IMR-90 (cell line): ENCODE results near the gene TBRG4. TPM values are rescaled to one million over a fixed set of nuclear protein-coding genes. Genes with fewer than 3 reads are reported as not detected.

Experiments
- ATAC-seq: fragments of 200-7000 bp; cut with Tn5 transposase; 2 replicates; pipeline ENCODE4 v1.9.1; 2020; ENCODE audit warnings: low read depth, mild to moderate bottlenecking, moderate library complexity
- BruUV-seq: library from RNA; stranded (reverse); fragments of 400-500 nt; replicated peaks from 2 replicates; lab custom pipeline; 2021; lab: Mats Ljungman, UMichigan
- CTCF ChIA-PET: fragments of 300-600 bp; formaldehyde crosslinking; extraction: SDS; loops from one replicate; lab custom pipeline; 2021; ENCODE audit warnings: antibody characterized with exemption; lab: Yijun Ruan, JAX
- POLR2A ChIA-PET: fragments of 300-600 bp; sonication (Branson Sonifier 250); formaldehyde crosslinking; loops from one replicate; lab custom pipeline; 2022; ENCODE audit warnings: antibody characterized with exemption; ENCODE audit not compliant: unreplicated experiment; lab: Charles Lee
- DNase-seq: peaks from one replicate; pipeline ENCODE4 v3.0.0; 2013
- H2AFZ ChIP-seq: replicated peaks from 2 replicates; pipeline ENCODE3; 2013; ENCODE audit warnings: low read length, mild to moderate bottlenecking; ENCODE audit not compliant: poor library complexity
- H2AK5ac ChIP-seq: 2 replicates; pipeline ENCODE4 v1.6.1; 2013; ENCODE audit warnings: low read depth, low read length, inconsistent platforms
- H2AK9ac ChIP-seq: replicated peaks from 2 replicates; pipeline ENCODE3; 2013; ENCODE audit warnings: mild to moderate bottlenecking, low read depth, low read length, moderate library complexity; ENCODE audit not compliant: poor library complexity
- H2BK120ac ChIP-seq: 2 replicates; pipeline ENCODE4 v1.6.1; 2013; ENCODE audit warnings: low read depth, low read length, inconsistent platforms
- H2BK15ac ChIP-seq: 3 replicates; pipeline ENCODE4 v1.6.1; 2013; ENCODE audit warnings: low read depth, low read length, inconsistent platforms
- H2BK20ac ChIP-seq: 2 replicates; pipeline ENCODE4 v1.6.1; 2013; ENCODE audit warnings: low read depth, mild to moderate bottlenecking, inconsistent platforms, low read length, moderate library complexity
- H2BK5ac ChIP-seq: 2 replicates; pipeline ENCODE4 v1.6.1; 2013; ENCODE audit warnings: mild to moderate bottlenecking, low read depth, low read length, inconsistent platforms; ENCODE audit not compliant: poor library complexity, severe bottlenecking
- H3K14ac ChIP-seq: replicated peaks from 2 replicates; pipeline ENCODE4 v1.6.1; 2013; ENCODE audit warnings: low read depth, low read length, inconsistent platforms
- H3K18ac ChIP-seq: 2 replicates; pipeline ENCODE4 v1.6.1; 2013; ENCODE audit warnings: low read depth, low read length, control low read depth
- H3K23ac ChIP-seq: 2 replicates; pipeline ENCODE4 v1.6.1; 2013; ENCODE audit warnings: low read depth, low read length, inconsistent platforms
- H3K27ac ChIP-seq: 2 replicates; pipeline ENCODE4 v1.5.1; 2013; ENCODE audit warnings: mild to moderate bottlenecking, control low read depth, low read length; ENCODE audit not compliant: insufficient read depth
- H3K27me3 ChIP-seq: 2 replicates; pipeline ENCODE4 v1.6.1; 2013; ENCODE audit warnings: low read length; ENCODE audit not compliant: control insufficient read depth, insufficient read depth
- H3K36me3 ChIP-seq: 2 replicates; pipeline ENCODE4 v1.6.1; 2013; ENCODE audit warnings: low read length, mixed read lengths; ENCODE audit not compliant: control insufficient read depth, insufficient read depth
- H3K4ac ChIP-seq: 2 replicates; pipeline ENCODE4 v1.6.1; 2013; ENCODE audit warnings: low read depth, low read length, inconsistent platforms
- H3K4me1 ChIP-seq: 2 replicates; pipeline ENCODE4 v1.6.1; 2013; ENCODE audit warnings: low read length, mixed read lengths; ENCODE audit not compliant: control insufficient read depth, insufficient read depth
- H3K4me2 ChIP-seq: 2 replicates; pipeline ENCODE4 v1.6.1; 2013; ENCODE audit warnings: low read depth, mild to moderate bottlenecking, control low read depth, low read length, moderate library complexity
- H3K4me3 ChIP-seq: 2 replicates; pipeline ENCODE4 v1.5.1; 2013; ENCODE audit warnings: low read depth, mild to moderate bottlenecking, control low read depth, low read length, moderate library complexity; ENCODE audit not compliant: insufficient read depth
- H3K56ac ChIP-seq: 2 replicates; pipeline ENCODE4 v1.6.1; 2013; ENCODE audit warnings: low read length, inconsistent platforms; ENCODE audit not compliant: insufficient read depth; ENCODE audit errors: extremely low read depth
- H3K79me1 ChIP-seq, 2 experiments: 2 replicates each; pipeline ENCODE4 v1.6.1; 2013; ENCODE audit warnings: low read length in 2 of 2, inconsistent platforms in 1 of 2, low read depth in 1 of 2
- H3K9ac ChIP-seq: 2 replicates; pipeline ENCODE4 v1.6.1; 2013; ENCODE audit warnings: low read depth, low read length, control low read depth
- H3K9me1 ChIP-seq: 2 replicates; pipeline ENCODE4 v1.6.1; 2013; ENCODE audit warnings: low read length, inconsistent platforms; ENCODE audit not compliant: insufficient read depth
- H3K9me3 ChIP-seq: 2 replicates; pipeline ENCODE4 v1.6.1; 2013; ENCODE audit warnings: low read length; ENCODE audit not compliant: control insufficient read depth, insufficient read depth
- H4K20me1 ChIP-seq: 2 replicates; pipeline ENCODE4 v1.6.1; 2013; ENCODE audit warnings: low read length, inconsistent platforms; ENCODE audit not compliant: insufficient read depth
- H4K5ac ChIP-seq: 2 replicates; pipeline ENCODE4 v1.6.1; 2013; ENCODE audit warnings: mild to moderate bottlenecking, low read depth, low read length, control low read depth
- H4K8ac ChIP-seq, 2 experiments: 2 replicates each; pipeline ENCODE4 v1.6.1; 2013; ENCODE audit warnings: low read depth in 2 of 2, low read length in 2 of 2, control low read depth in 1 of 2, inconsistent platforms in 1 of 2
- H4K91ac ChIP-seq: 2 replicates; pipeline ENCODE4 v1.6.1; 2013; ENCODE audit warnings: low read depth, low read length, inconsistent platforms; ENCODE audit not compliant: insufficient read depth
- BHLHE40 ChIP-seq: fragments of 150-350 bp; IDR thresholded peaks from 2 replicates; pipeline ENCODE4 v1.6.1; 2016; ENCODE audit warnings: mild to moderate bottlenecking, low read depth, low read length
- MAFK ChIP-seq: IDR thresholded peaks from 2 replicates; pipeline ENCODE4 v1.6.1; 2012; ENCODE audit warnings: low read depth, low read length, improper control_type of control experiment
- MAZ ChIP-seq: IDR thresholded peaks from 2 replicates; pipeline ENCODE4 v1.6.1; 2012; ENCODE audit warnings: low read depth, mild to moderate bottlenecking, low read length, improper control_type of control experiment, moderate library complexity, borderline replicate concordance
- POLR2A ChIP-seq: IDR thresholded peaks from 2 replicates; pipeline ENCODE4 v1.6.1; 2012; ENCODE audit warnings: mild to moderate bottlenecking, low read depth, low read length
- RAD21 ChIP-seq: IDR thresholded peaks from 2 replicates; pipeline ENCODE4 v1.6.1; 2012; ENCODE audit warnings: low read length, improper control_type of control experiment
- RFX5 ChIP-seq: IDR thresholded peaks from 2 replicates; pipeline ENCODE4 v1.8.0; 2012; ENCODE audit warnings: low read depth, mild to moderate bottlenecking, low read length, moderate library complexity
- WGBS, 2 experiments: methylation state at CpG; one replicate each; pipeline versions ENCODE4 v1.1.5 to v1.1.7; 2013; ENCODE audit warnings: missing lambda C conversion rate in 2 of 2; ENCODE audit not compliant: insufficient read length in 1 of 2; ENCODE audit errors: extremely low coverage in 2 of 2; 5-methylcytosine and 5-hydroxymethylcytosine counted together
- dilution Hi-C: fragments of 300-500 bp; cut with HindIII; formaldehyde crosslinking; loops from one replicate; pipeline ENCODE4 v1.14.3; 2018; ENCODE audit warnings: low sequenced_read_pairs; ENCODE audit not compliant: unreplicated experiment
- in situ Hi-C: fragments of 300-500 bp; cut with MboI; formaldehyde crosslinking; loops from 3 replicates; pipeline ENCODE4 v1.14.3; 2019; ENCODE audit warnings: low sequenced_read_pairs, inconsistent platforms, mixed read lengths
- intact Hi-C: fragments of 100-400 bp; cut with micrococcal nuclease; formaldehyde crosslinking; loops from 2 replicates; pipeline ENCODE4 v1.10.0; 2022
- polyA plus RNA-seq, 3 experiments: library from polyadenylated mRNA; depleted of rRNA; stranded (reverse); fragments of >200 nt; gene quantifications; 2 replicates each; pipeline ENCODE4 v1.2.3, GENCODE V29; 2012; ENCODE audit warnings: low replicate concordance in 1 of 3
- total RNA-seq: library from RNA; depleted of rRNA; stranded (reverse); fragments of >200 nt; gene quantifications from 2 replicates; pipeline ENCODE4 v1.2.3, GENCODE V29; 2012

The TBRG4 gene
- total and polyA plus RNA-seq, 2 of the 4 experiments (the other 2 are of a cell fraction), result 71.6 to 77.6 TPM

DNA sequence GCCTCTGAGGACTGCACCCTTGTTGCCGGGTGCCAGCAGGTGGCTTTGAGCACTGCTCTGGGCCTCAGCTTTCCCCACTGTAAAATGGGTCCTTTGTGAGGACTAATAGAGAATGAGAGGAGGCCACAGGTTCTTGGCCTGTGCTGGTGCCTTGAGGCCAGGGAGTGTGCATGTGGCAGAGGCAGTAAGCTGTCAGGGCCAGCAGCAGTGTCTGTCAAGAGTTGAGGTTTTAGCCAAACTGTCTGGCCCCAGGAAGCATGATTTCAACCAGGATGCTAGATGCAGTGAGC, 36.2 kb downstream of the TBRG4 start:
- no peak overlapping the region for H3K27ac ChIP-seq
- H3K9me1 ChIP-seq, result peaks cover 11% of the 10 kb centered on the region
- in situ Hi-C loops, result no loop called here
- H4K8ac ChIP-seq, result no peak overlapping the region
- BruUV-seq, result no TSS peak
- H3K36me3 ChIP-seq, result peaks cover 63% of the 10 kb centered on the region
- H4K5ac ChIP-seq, result no peak overlapping the region
- H3K4me3 ChIP-seq, result no peak overlapping the region
- H3K27me3 ChIP-seq, result no peaks in the 10 kb centered on the region
- H3K18ac ChIP-seq, result no peak overlapping the region
- no peak overlapping the region for H3K4ac ChIP-seq
- H4K91ac ChIP-seq, result no peak overlapping the region
- H2AFZ ChIP-seq, result no peak overlapping the region
- H2BK120ac ChIP-seq, result no peak overlapping the region
- H3K9me3 ChIP-seq, result no peaks in the 10 kb centered on the region
- H4K20me1 ChIP-seq, result peaks cover 4% of the 10 kb centered on the region; the same call in 1 of the 2 replicates
- intact Hi-C loops, result no loop called here
- H3K56ac ChIP-seq, result no peak overlapping the region
- no peak overlapping the region for H2BK15ac ChIP-seq
- DNase-seq, result no peak
- ChIA-PET CTCF (no interaction called here), POLR2A (no interaction called here)
- no peak overlapping the region for H3K4me2 ChIP-seq
- H3K79me1 ChIP-seq, result peaks cover 3 to 9% of the 10 kb centered on the region in 2 experiments; a peak in 1 of 4 replicates
- WGBS, 2 experiments, result no CpG with 5 or more reads among the region's 1 CpG
- H2AK5ac ChIP-seq, result no peak overlapping the region
- peak overlapping the region; percentile 66 for H2AK9ac ChIP-seq
- H2BK5ac ChIP-seq, result no peak overlapping the region
- TF ChIP-seq BHLHE40 (no peak), MAZ (no peak), RFX5 (no peak), POLR2A (no peak), RAD21 (no peak), MAFK (no peak)
- H3K14ac ChIP-seq, result no peak overlapping the region
- no peaks in the 10 kb centered on the region for H3K4me1 ChIP-seq
- no peak for ATAC-seq
- H2BK20ac ChIP-seq, result no peak overlapping the region
- no peak overlapping the region for H3K23ac ChIP-seq
- dilution Hi-C loops, result no loop called here
- H3K9ac ChIP-seq, result no peak overlapping the region
